GM19035 (cell line): Measurements from ENCODE around the gene VWA1.
"Not testable (repeated sequence)": the region's sequence is repeated elsewhere in the genome, so short reads cannot be mapped to it uniquely, and the experiment has no call there.

Experiments used
- ATAC-seq: cut with Tn5 transposase; IDR thresholded peaks from one replicate; pipeline ENCODE4 v1.9.1; 2021; ENCODE audit not compliant: unreplicated experiment

Gene VWA1

DNA sequence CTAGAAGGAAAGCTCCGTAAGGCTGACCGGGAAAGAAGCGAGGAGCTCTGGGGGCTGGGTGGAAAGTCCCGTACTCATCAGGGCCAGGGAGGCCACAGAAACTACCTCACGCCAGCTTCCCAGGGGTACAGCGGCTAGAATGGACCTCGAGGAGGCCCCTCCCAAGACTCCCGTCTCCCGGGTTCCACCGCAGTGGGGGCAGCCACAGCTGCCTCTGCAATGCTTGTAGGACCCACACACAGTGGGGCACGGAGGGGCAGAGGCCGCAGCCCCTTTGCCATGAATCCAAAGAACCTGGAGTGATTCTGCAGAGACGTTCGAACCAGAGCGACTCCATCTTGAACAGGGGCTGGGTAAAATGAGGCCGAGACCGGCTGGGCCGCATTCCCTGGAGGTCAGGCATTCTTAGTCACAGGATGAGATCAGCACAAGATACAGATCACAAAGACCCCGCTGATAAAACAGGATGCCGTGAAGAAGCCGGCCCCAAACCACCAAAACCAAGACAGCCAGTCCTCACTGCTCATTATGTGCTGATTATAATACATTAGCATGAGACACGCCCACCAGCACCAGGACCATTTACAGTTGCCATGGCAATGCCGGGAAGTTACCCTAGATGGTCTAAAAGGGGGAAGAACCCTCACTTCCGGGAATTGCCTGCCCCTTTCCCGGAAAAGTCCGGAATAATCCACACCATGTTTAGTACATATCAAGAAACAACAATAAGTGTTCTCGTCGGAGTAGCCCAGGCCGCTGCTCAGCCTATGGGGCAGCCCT, 12.8 kb upstream of the VWA1 start:
- no peak for ATAC-seq

DNA sequence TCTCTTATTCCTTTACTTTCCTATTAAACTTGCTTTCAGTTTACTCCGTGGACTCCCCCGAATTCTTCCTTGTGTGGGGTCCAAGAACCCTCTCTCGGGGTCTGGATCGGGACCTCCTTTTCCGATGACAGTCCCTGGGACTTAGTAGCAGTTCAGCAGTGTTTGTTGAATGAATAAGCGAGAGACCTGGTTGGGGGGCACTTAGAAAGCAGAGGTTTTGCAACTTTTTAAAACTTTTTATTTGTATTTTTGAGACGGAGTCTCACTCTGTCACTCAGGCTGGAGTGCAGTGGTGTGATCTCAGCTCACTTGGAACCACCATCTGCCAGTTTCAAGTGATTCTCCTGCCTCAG, 12.3 kb upstream of the VWA1 start:
- ATAC-seq: no peak

DNA sequence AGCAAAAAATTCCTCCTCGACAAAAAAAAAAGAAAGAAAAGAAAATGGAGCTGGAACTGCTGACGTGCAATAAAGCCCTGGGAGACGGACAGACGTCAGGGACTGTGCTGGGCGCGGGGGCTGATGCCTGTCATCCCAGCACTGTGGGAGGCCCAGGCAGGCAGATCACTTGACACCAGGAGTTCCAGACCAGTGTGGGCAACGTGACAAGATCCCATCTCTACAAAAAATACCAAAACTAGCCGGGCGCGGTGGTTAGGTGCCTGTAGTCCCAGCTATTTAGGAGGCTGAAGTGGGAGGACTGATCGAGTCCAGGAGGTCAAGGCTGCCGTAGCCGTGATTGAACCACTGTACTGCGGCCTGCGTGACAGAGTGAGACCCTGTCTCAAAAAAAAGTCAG, 10.8 kb upstream of the VWA1 start:
- no peak for ATAC-seq

- no peak for ATAC-seq
These were observed 10.1 kb upstream of the VWA1 start for GRCh38 chr1:1425426-1425752.

GRCh38 chr1:1425753-1426495, 9.6 kb upstream of the VWA1 start:
- ATAC-seq: no peak

- no peak for ATAC-seq
These were observed 8.9 kb upstream of the VWA1 start for GRCh38 chr1:1426496-1427105.

GRCh38 chr1:1427106-1427819, 8.2 kb upstream of the VWA1 start:
- ATAC-seq: no peak

DNA sequence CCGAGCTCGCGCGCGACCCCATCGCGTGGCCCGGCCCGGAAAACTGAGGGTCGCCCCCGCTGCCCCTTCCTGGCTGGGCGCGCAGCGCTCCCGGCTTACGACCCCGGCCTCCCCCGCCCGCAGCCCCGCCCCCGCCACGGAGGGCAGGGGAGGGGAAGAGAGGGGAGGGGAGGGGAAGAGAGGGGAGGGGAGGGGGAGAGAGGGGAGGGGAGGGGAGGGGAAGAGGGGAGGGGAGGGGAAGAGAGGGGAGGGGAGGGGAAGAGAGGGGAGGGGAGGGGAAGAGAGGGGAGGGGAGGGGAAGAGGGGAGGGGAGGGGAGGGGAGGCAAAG, 7.7 kb upstream of the VWA1 start:
- no peak for ATAC-seq

DNA sequence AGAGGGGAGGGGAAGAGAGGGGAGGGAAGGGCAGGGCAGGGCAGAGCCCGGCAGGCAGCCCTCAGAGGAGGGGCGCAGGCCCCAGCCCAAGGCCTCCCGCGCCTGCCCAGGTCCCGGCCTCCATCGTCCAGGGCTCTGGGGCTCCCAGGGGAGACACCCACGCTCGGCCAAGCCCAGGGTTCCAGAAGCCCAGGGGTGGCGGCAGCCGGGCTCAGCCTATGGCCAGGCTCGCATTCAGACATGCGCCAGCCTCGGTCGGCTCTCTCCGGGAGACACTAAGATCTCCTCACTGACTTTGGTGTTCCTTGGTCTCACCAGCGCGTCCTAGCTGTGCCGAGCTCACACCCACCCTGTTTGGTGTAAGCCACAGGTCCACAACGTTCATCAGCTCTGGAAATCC, 7.3 kb upstream of the VWA1 start:
- ATAC-seq: no peak

DNA sequence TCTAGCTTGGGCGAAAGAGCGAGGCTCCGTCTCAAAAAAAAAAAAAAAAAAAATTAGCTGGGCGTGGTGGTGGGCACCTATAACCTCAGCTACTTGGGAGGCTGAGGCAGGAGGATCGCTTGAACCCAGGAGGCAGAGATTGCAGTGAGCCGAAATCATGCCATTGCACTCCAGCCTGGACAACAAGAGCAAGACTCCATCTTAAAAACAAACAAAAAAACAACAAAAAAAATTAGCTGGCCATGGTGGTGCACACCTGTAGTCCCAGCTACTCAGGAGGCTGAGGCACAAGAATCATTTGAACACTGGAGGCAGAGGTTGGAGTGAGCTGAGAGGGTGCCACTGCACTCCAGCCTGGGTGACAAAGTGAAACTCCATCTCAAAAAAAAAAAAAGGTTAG, 6.5 kb upstream of the VWA1 start:
- not testable (repeated sequence) for ATAC-seq

- no peak for ATAC-seq
These were observed 5.8 kb upstream of the VWA1 start for GRCh38 chr1:1429671-1430073.

DNA sequence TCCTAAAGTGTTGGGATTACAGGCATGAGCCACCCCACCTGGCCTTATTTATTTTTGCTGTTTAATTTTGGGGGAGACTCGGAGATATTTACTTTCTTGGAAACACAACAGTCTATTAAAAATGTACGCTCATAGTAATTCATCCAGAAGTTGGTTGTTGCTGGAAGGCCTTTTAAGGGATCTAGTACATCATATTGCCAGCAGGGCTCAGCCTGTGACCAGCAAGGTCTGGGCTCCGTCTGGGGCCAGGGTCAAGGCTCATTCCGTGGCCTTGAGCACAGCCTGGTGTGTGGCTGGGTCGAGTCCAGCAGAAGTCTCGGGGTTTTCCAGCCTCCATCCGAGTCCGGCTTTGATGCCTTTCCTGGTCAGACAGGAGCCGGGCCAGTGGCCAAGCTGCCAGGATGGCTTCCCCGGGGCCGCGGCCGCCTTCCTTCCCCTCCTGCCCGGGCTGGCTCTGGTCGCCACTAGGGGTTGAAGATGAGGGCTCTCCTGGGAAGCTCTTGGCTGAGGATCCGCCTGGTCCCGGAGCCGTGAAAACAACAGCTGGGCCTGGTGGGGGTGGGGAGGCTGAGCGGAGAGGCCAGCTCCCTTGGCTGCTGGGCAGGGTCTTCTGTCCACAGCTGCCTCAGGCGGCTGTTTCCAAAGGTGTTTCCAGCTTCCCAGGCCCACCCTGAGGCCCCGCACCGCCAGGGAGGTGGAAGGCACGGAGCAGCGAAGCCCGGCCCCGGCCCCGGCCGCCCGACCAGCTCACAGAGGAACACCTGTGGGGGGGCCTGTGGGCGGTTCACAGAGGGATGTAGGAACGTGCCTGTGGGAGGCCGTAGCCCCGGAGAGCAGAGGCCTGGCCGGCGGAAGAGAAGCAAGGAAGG, 5.1 kb upstream of the VWA1 start:
- ATAC-seq: no peak

GRCh38 chr1:1430992-1431844, 4.3 kb upstream of the VWA1 start:
- ATAC-seq: no peak

- no peak for ATAC-seq
These were observed 3.6 kb upstream of the VWA1 start for GRCh38 chr1:1431845-1432273.

DNA sequence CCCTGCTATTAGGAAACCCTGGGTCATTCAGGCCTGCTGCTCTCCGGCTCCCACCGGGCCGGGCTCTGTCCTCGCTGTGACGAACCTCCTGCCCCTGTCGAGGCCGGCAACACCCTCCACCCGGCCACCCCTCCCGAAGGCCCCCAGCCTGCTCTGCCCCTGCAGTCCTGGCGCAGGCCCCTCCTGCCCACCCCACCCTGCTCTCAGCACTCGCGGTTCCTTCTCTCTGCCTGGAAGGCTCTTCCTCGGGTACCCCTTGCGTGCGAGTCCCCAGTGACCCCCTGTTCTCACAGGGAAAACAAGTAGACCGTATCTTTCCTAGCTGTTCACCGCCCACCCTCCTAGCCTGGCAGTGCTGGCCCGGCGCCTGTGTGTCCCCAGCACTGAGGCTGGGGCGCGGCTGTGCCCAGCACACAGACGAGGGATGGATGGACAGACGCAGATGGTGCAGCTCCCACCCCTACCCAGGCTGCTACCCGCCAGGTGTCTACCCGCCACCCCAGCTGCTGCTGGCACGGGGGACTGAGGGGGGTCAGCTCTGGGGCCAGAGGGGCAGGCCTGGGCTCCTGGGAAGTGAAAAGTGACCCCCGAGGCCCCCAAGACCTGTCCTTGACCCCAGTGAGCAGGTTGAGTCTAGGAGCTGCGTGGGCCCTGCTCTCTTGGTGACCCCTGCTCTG, 3.1 kb upstream of the VWA1 start:
- ATAC-seq: no peak

- ATAC-seq: no peak
These were observed 2.3 kb upstream of the VWA1 start for GRCh38 chr1:1432951-1433803.

GRCh38 chr1:1433804-1434130, 1.7 kb upstream of the VWA1 start:
- ATAC-seq: no peak

- ATAC-seq: no peak
These were observed 1.2 kb upstream of the VWA1 start for GRCh38 chr1:1434131-1434823.
